GM10248 (cell line): ENCODE results near the gene IFIT3.
"Not testable (repeated sequence)": the region's sequence is repeated elsewhere in the genome, so short reads cannot be mapped to it uniquely, and the experiment has no call there.

Experiments used
- CTCF ChIA-PET: fragments of 300-600 bp; sonication (Branson Sonifier 250); formaldehyde crosslinking; extraction: SDS; loops from one replicate; lab custom pipeline; 2021; ENCODE audit warnings: antibody characterized with exemption; lab: Yijun Ruan, JAX
- POLR2A ChIA-PET: fragments of 350-650 bp; sonication (Branson Sonifier 250); formaldehyde crosslinking; extraction: SDS; loops from one replicate; lab custom pipeline; 2020; ENCODE audit warnings: antibody characterized with exemption; lab: Yijun Ruan, JAX
- DNase-seq: peaks from one replicate; pipeline ENCODE4 v3.0.0; 2012; ENCODE audit errors: extremely low spot score
- TF ChIP-seq, protein P1 (sequence below): IDR thresholded peaks from 2 replicates; pipeline ENCODE4 v1.5.1; 2012; ENCODE audit warnings: mild to moderate bottlenecking, low read depth; ENCODE audit errors: extremely low read depth, missing control alignments, control extremely low read depth

The IFIT3 gene

DNA sequence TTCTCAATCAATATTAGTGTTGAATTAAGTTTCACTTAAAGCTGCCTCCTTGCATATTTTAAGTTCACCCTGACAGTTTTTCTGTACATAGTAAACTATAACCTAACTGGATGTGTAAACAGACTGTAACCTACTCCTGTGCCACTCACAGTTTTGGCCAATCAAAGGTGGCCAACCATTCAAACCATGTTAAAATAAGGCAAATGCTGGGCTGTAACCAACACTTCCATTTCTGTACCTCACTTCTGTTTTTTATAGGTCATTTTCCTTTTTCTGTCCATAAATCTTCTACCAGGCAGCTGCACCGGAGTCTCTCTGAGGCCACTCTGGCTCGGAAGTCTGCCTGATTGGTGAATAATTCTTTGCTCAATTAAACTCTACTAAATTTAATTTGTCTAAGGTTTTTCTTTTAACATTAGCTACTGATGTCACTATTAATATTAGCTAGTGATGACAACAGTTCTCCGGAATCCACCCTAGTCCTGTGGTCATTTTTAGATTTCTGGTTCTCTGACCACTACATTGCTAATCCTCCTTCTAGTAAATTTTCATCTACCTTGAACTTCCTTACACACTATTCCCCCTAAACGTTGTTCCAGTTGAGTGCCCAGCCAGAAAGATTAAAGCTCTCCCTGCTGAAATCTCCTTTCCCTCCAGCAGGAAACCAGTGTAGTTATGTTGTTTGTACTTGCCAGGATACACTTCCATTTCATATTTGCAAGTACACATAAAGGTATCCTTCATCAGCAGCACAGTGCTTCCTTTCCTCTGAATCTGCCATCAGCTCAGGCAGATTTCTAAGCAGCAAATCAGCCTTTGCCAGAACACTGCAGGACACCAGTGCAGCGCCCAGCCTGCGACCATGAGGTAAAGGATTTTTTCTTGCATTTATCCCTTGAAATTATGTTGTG is 44.5 kb upstream of the IFIT3 start:
- no peak for DNase-seq
- ChIA-PET POLR2A (no interaction called here), CTCF (interaction anchor here (0.7 to 3.3 kb wide), 5 partner anchors 10 to 134 kb away, joined by 3 to 11 read pairs (median 3); no protein-coding TSS in a partner anchor)
- TF ChIP-seq, protein P1, sequence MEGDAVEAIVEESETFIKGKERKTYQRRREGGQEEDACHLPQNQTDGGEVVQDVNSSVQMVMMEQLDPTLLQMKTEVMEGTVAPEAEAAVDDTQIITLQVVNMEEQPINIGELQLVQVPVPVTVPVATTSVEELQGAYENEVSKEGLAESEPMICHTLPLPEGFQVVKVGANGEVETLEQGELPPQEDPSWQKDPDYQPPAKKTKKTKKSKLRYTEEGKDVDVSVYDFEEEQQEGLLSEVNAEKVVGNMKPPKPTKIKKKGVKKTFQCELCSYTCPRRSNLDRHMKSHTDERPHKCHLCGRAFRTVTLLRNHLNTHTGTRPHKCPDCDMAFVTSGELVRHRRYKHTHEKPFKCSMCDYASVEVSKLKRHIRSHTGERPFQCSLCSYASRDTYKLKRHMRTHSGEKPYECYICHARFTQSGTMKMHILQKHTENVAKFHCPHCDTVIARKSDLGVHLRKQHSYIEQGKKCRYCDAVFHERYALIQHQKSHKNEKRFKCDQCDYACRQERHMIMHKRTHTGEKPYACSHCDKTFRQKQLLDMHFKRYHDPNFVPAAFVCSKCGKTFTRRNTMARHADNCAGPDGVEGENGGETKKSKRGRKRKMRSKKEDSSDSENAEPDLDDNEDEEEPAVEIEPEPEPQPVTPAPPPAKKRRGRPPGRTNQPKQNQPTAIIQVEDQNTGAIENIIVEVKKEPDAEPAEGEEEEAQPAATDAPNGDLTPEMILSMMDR, result no peak

DNA sequence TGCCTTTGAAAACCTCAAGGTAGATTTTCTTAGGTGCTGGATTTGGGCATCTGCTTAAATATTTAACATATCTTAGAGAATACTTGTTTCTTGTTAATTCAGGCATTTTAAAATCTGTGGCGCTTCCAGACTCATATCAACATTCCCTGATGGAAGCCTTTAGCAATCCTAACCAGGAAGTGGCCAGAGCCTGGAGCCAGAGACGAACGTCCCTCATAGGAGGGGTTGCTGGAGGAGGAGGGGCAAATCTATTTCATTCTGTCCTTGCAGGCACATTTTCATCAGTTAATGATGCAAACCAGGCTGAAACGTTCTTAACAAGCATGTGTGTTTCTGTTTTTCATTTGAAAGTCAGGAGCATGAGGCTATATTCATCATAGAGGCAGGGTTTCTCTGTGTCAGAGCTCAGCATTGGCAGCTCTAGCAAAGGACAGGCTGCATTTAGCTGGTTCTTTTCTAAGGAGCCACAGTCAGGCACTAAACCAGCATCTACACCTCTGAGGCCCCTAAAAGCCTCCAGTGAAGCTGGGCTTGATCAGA is 43.8 kb upstream of the IFIT3 start:
- ChIA-PET CTCF (interaction anchor here (1.2 to 3.3 kb wide), 4 partner anchors 11 to 133 kb away, joined by 3 to 11 read pairs (median 6); no protein-coding TSS in a partner anchor), POLR2A (no interaction called here)
- TF ChIP-seq, protein P1, result no peak
- DNase-seq, result no peak

DNA sequence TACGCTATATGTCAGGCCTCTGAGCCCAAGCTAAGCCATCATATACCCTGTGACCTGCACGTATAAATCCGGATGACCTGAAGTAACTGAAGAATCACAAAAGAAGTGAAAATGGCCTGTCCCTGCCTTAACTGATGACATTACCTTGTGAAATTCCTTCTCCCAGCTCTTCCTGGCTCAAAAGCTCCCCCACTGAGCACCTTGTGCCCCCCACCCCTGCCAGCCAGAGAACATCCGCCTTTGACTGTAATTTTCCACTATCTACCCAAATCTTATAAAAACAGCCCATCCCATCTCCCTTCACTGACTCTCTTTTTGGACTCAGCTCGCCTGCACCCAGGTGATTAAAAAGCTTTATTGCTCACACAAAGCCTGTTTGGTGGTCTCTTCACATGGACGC is 43.1 kb upstream of the IFIT3 start:
- POLR2A ChIA-PET, DNase-seq: not testable (repeated sequence)
- CTCF ChIA-PET, result interaction anchor here (1.2 to 3.3 kb wide), 3 partner anchors 12 to 133 kb away, joined by 3 to 11 read pairs (median 3); no protein-coding TSS in a partner anchor

DNA sequence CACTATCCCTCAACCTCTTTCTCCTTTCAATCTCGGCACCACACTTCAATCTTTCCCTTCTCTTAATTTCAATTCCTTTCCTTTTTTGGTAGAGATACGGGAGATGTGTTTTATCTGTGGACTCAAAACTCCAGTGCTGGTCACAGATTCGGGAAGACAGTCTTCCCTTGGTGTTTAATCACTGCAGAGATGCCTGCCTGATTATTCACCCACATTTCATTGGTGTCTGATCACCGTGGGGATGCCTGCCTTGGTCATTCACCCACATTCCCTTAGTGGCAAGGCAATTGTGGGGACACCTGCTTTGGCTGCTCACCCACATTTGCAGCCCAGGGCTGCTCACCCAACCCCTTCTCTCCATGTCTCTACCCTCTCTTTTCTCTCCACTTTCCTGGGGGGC is 42.5 kb upstream of the IFIT3 start:
- CTCF ChIA-PET, result interaction anchor here (1.7 to 3.3 kb wide), 2 partner anchors 12 to 132 kb away, joined by 3 to 11 read pairs; no protein-coding TSS in a partner anchor
- DNase-seq, POLR2A ChIA-PET: not testable (repeated sequence)

DNA sequence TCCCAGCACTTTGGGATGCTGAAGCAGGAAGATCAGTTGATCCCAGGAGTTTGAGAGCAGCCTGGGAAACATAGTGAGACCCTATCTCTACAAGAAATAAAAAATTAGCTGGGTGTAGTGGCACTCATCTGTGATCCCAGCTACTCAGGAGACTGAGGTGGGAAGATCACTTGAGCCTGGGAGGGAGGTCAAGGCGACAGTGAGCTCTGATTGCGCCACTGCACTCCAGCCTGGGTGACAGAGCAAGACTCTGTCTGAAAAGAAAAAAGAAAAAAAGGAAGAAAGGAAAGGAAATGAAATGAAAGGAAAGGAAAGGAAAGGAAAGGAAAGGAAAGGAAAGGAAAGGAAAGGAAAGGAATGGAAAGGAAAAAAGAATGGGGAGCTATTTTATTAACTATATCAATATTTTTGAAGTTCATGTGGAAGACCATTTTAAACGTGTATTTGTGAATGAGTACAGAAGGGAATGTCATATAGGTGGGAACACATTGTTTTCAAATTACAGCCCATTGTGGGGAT is 33.0 kb upstream of the IFIT3 start:
- TF ChIP-seq, protein P1, result no peak
- ChIA-PET CTCF (interaction anchor here (1.4 kb wide), 1 partner anchor 10 kb away, joined by 4 read pairs; no protein-coding TSS in a partner anchor), POLR2A (interaction anchor here (0.6 kb wide), 1 partner anchor 1348 kb away, joined by 3 read pairs; no protein-coding TSS in a partner anchor)
- no peak for DNase-seq

DNA sequence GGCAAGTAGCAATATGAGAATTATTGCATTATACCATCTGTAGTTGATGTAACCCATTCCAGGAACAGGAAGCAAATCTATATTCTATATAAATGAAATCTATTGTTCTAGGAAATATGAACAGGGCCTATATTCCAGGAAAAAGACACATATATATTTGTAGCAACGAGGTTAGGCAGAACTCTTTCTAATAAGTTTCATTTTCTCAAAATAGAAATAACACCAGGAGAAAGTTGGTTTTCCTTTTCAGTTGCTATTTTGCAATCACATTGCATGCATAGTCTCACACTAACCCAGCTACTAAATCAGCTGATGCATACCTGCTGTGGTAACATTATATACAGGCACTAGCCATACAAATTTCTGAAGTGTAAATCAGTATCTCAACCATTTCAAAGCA is 32.2 kb upstream of the IFIT3 start:
- CTCF ChIA-PET, result interaction anchor here (1.2 to 1.4 kb wide), 2 partner anchors 10 to 73 kb away, joined by 3 to 4 read pairs; no protein-coding TSS in a partner anchor
- POLR2A ChIA-PET, result interaction anchor here (0.6 kb wide), 1 partner anchor 36 kb away, joined by 4 read pairs; no protein-coding TSS in a partner anchor
- DNase-seq, result no peak

More for the DNA sequence above, 32.2 kb upstream of the IFIT3 start:
- TF ChIP-seq, protein P1, result no peak
